ENCODE results near the gene GCH1.
"Not testable (repeated sequence)": the region's sequence is repeated elsewhere in the genome, so short reads cannot be mapped to it uniquely, and the experiment has no call there.

Gene GCH1

DNA sequence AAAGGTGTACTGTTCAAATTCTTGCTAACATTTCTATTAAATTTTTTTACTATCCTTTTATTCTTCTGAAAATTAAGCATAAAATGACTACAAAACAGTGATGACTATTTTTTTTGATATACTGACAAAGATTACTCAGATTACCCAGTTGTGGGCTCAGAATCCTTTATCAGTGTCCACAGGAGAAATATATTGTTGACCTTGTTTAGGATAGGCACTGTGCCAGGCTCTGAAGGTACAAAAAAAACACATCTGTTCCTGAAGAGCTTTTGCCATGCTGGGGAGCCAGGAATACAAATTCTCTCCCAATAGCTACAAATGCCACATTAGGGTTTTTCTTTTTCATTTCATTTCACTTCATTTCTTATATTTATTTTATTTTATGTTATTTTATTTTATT lies 26.9 kb upstream of the GCH1 start:
- H4K8ac ChIP-seq (ENCODE audit: low read depth, low read length), result no peak overlapping the region
- H3K4ac ChIP-seq (ENCODE audit: low read length), result no peak overlapping the region
- H2AK5ac ChIP-seq (ENCODE audit: low read depth, low read length), result no peak overlapping the region
- no peaks in the 10 kb centered on the region for H3K4me1 ChIP-seq (ENCODE audit: control insufficient read depth in 2 of 2, insufficient read depth in 1 of 2, low read depth in 1 of 2, low read length in 2 of 2)
- no peak overlapping the region for H2BK120ac ChIP-seq (ENCODE audit: low read depth, low read length)
- H3K18ac ChIP-seq (ENCODE audit: low read length), result no peak overlapping the region
- no peak overlapping the region for H3K4me3 ChIP-seq (ENCODE audit: low read length in 2 of 2)
- H3K79me1 ChIP-seq (ENCODE audit: low read depth, low read length), result no peaks in the 10 kb centered on the region
- no peak overlapping the region for H3K27ac ChIP-seq (replicated peaks; ENCODE audit: low read length)
- no peak for DNase-seq (ENCODE audit: low spot score)
- no peak overlapping the region for H3K9ac ChIP-seq (ENCODE audit: low read depth, low read length, poor library complexity)
- no peak overlapping the region for H2BK12ac ChIP-seq (ENCODE audit: low read length)
- H3K36me3 ChIP-seq (replicated peaks in 1 of 2; ENCODE audit: control insufficient read depth in 2 of 2, insufficient read depth in 2 of 2, low read length in 2 of 2), result no peaks in the 10 kb centered on the region
- no peak overlapping the region for H3K14ac ChIP-seq (ENCODE audit: low read length)
- H3K4me2 ChIP-seq (ENCODE audit: insufficient read depth, low read length, poor library complexity, severe bottlenecking), result no peak overlapping the region
- H3K23ac ChIP-seq (ENCODE audit: low read depth, low read length, poor library complexity), result no peak overlapping the region
- no peaks in the 10 kb centered on the region for H3K27me3 ChIP-seq (ENCODE audit: control insufficient read depth in 3 of 3, insufficient read depth in 3 of 3, low read depth in 1 of 3, low read length in 3 of 3)
- H3K9me3 ChIP-seq (replicated peaks in 1 of 2; ENCODE audit: control insufficient read depth in 2 of 2, insufficient read depth in 1 of 2, low read depth in 1 of 2, low read length in 2 of 2), result no peaks in the 10 kb centered on the region
- H4K91ac ChIP-seq (ENCODE audit: low read depth, low read length, poor library complexity), result no peak overlapping the region
- no peak overlapping the region for H2AFZ ChIP-seq (ENCODE audit: low read length)
- no peak overlapping the region for H2BK15ac ChIP-seq (ENCODE audit: low read length)
- H2BK5ac ChIP-seq (ENCODE audit: low read length), result no peak overlapping the region

DNA sequence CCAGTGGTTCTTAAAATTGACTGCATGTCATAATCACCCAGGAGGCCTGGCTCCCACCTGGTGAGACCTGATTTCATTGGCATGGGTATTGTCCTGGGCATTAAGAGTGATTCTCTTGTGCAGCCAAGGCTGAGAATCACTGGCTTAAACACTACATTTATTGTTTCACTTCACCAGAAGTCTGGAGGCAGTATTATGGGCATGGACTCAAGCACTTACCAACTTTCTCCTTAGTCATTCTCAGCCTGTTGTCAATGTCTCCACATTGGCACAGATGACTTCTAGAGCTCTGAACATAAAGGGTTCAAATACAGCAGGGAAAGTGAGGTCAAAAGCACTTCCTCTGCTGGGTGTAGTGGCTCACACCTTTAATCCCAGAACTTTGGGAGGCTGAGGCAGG lies 25.6 kb upstream of the GCH1 start:
- Histone ChIP-seq H3K27ac (replicated peaks; ENCODE audit: low read length) (no peak overlapping the region), H4K8ac (ENCODE audit: low read depth, low read length) (no peak overlapping the region), H3K14ac (ENCODE audit: low read length) (no peak overlapping the region), H3K9me3 (replicated peaks in 1 of 2; ENCODE audit: control insufficient read depth in 2 of 2, insufficient read depth in 1 of 2, low read depth in 1 of 2, low read length in 2 of 2) (no peaks in the 10 kb centered on the region), H2BK15ac (ENCODE audit: low read length) (no peak overlapping the region), H2BK120ac (ENCODE audit: low read depth, low read length) (no peak overlapping the region), H3K9ac (ENCODE audit: low read depth, low read length, poor library complexity) (no peak overlapping the region), H3K23ac (ENCODE audit: low read depth, low read length, poor library complexity) (no peak overlapping the region), H3K4me1 (ENCODE audit: control insufficient read depth in 2 of 2, insufficient read depth in 1 of 2, low read depth in 1 of 2, low read length in 2 of 2) (no peaks in the 10 kb centered on the region), H4K91ac (ENCODE audit: low read depth, low read length, poor library complexity) (no peak overlapping the region), H2BK5ac (ENCODE audit: low read length) (no peak overlapping the region), H3K4me2 (ENCODE audit: insufficient read depth, low read length, poor library complexity, severe bottlenecking) (no peak overlapping the region), H3K18ac (ENCODE audit: low read length) (no peak overlapping the region), H3K79me1 (ENCODE audit: low read depth, low read length) (no peaks in the 10 kb centered on the region), H2BK12ac (ENCODE audit: low read length) (no peak overlapping the region), H2AFZ (ENCODE audit: low read length) (no peak overlapping the region), H3K4ac (ENCODE audit: low read length) (no peak overlapping the region), H3K4me3 (ENCODE audit: low read length in 2 of 2) (no peak overlapping the region), H3K27me3 (ENCODE audit: control insufficient read depth in 3 of 3, insufficient read depth in 3 of 3, low read depth in 1 of 3, low read length in 3 of 3) (no peaks in the 10 kb centered on the region), H3K36me3 (replicated peaks in 1 of 2; ENCODE audit: control insufficient read depth in 2 of 2, insufficient read depth in 2 of 2, low read length in 2 of 2) (no peaks in the 10 kb centered on the region), H2AK5ac (ENCODE audit: low read depth, low read length) (no peak overlapping the region)
- DNase-seq (ENCODE audit: low spot score), result no peak

- Histone ChIP-seq H3K18ac (ENCODE audit: low read length) (no peak overlapping the region), H3K9me3 (replicated peaks in 1 of 2; ENCODE audit: control insufficient read depth in 2 of 2, insufficient read depth in 1 of 2, low read depth in 1 of 2, low read length in 2 of 2) (no peaks in the 10 kb centered on the region), H3K4me3 (ENCODE audit: low read length in 2 of 2) (no peak overlapping the region), H2BK5ac (ENCODE audit: low read length) (no peak overlapping the region), H3K27me3 (ENCODE audit: control insufficient read depth in 3 of 3, insufficient read depth in 3 of 3, low read depth in 1 of 3, low read length in 3 of 3) (no peaks in the 10 kb centered on the region), H4K91ac (ENCODE audit: low read depth, low read length, poor library complexity) (no peak overlapping the region), H3K36me3 (replicated peaks in 1 of 2; ENCODE audit: control insufficient read depth in 2 of 2, insufficient read depth in 2 of 2, low read length in 2 of 2) (no peaks in the 10 kb centered on the region), H3K79me1 (ENCODE audit: low read depth, low read length) (no peaks in the 10 kb centered on the region), H2AFZ (ENCODE audit: low read length) (no peak overlapping the region), H2BK15ac (ENCODE audit: low read length) (no peak overlapping the region), H3K4me2 (ENCODE audit: insufficient read depth, low read length, poor library complexity, severe bottlenecking) (no peak overlapping the region), H3K14ac (ENCODE audit: low read length) (no peak overlapping the region), H2BK120ac (ENCODE audit: low read depth, low read length) (no peak overlapping the region), H4K8ac (ENCODE audit: low read depth, low read length) (no peak overlapping the region), H2BK12ac (ENCODE audit: low read length) (no peak overlapping the region), H3K9ac (ENCODE audit: low read depth, low read length, poor library complexity) (no peak overlapping the region), H3K27ac (replicated peaks; ENCODE audit: low read length) (no peak overlapping the region), H2AK5ac (ENCODE audit: low read depth, low read length) (no peak overlapping the region), H3K4ac (ENCODE audit: low read length) (no peak overlapping the region), H3K4me1 (ENCODE audit: control insufficient read depth in 2 of 2, insufficient read depth in 1 of 2, low read depth in 1 of 2, low read length in 2 of 2) (no peaks in the 10 kb centered on the region), H3K23ac (ENCODE audit: low read depth, low read length, poor library complexity) (no peak overlapping the region)
- no CpG with 5 or more reads among the region's 1 CpG for WGBS, 2 donors (ENCODE audit: extremely low coverage in 2 of 2, insufficient read length in 2 of 2, insufficient replicate concordance in 1 of 2)
- no peak for DNase-seq (ENCODE audit: low spot score)
These were observed 24.9 kb upstream of the GCH1 start for GRCh38 chr14:54927551-54927950.

GRCh38 chr14:54926570-54926969 lies 23.9 kb upstream of the GCH1 start:
- H3K4me3 ChIP-seq (ENCODE audit: low read length in 2 of 2); H4K8ac ChIP-seq (ENCODE audit: low read depth, low read length); H3K4me1 ChIP-seq (ENCODE audit: control insufficient read depth in 2 of 2, insufficient read depth in 1 of 2, low read depth in 1 of 2, low read length in 2 of 2); H3K14ac ChIP-seq (ENCODE audit: low read length); H2BK15ac ChIP-seq (ENCODE audit: low read length); H3K36me3 ChIP-seq (replicated peaks in 1 of 2; ENCODE audit: control insufficient read depth in 2 of 2, insufficient read depth in 2 of 2, low read length in 2 of 2); H3K27ac ChIP-seq (replicated peaks; ENCODE audit: low read length); H3K79me1 ChIP-seq (ENCODE audit: low read depth, low read length); H3K9me3 ChIP-seq (replicated peaks in 1 of 2; ENCODE audit: control insufficient read depth in 2 of 2, insufficient read depth in 1 of 2, low read depth in 1 of 2, low read length in 2 of 2); H3K4ac ChIP-seq (ENCODE audit: low read length); DNase-seq (ENCODE audit: low spot score); H3K18ac ChIP-seq (ENCODE audit: low read length); H3K23ac ChIP-seq (ENCODE audit: low read depth, low read length, poor library complexity); H3K4me2 ChIP-seq (ENCODE audit: insufficient read depth, low read length, poor library complexity, severe bottlenecking); H2BK12ac ChIP-seq (ENCODE audit: low read length); H2AK5ac ChIP-seq (ENCODE audit: low read depth, low read length); H4K91ac ChIP-seq (ENCODE audit: low read depth, low read length, poor library complexity); H2BK120ac ChIP-seq (ENCODE audit: low read depth, low read length); H3K27me3 ChIP-seq (ENCODE audit: control insufficient read depth in 3 of 3, insufficient read depth in 3 of 3, low read depth in 1 of 3, low read length in 3 of 3); H2BK5ac ChIP-seq (ENCODE audit: low read length); H2AFZ ChIP-seq (ENCODE audit: low read length); H3K9ac ChIP-seq (ENCODE audit: low read depth, low read length, poor library complexity): not testable (repeated sequence)
- no CpG with 5 or more reads among the region's 5 CpGs for WGBS, 2 donors (ENCODE audit: extremely low coverage in 2 of 2, insufficient read length in 2 of 2, insufficient replicate concordance in 1 of 2)
